BLaER1 (cell line): ENCODE measurements around the gene ARHGAP22.

Source experiments
- H3K27ac ChIP-seq: shearing (Covaris generic); formaldehyde crosslinking; 2 replicates; pipeline ENCODE4 v1.8.1; 2022
- H3K27me3 ChIP-seq: shearing (Covaris generic); formaldehyde crosslinking; 2 replicates; pipeline ENCODE4 v1.8.1; 2022
- H3K36me3 ChIP-seq: shearing (Covaris generic); formaldehyde crosslinking; 2 replicates; pipeline ENCODE4 v1.8.1; 2022
- H3K4me1 ChIP-seq: shearing (Covaris generic); formaldehyde crosslinking; 2 replicates; pipeline ENCODE4 v1.8.1; 2022
- H3K4me2 ChIP-seq: shearing (Covaris generic); formaldehyde crosslinking; 2 replicates; pipeline ENCODE4 v1.8.1; 2022
- H3K4me3 ChIP-seq: shearing (Covaris generic); formaldehyde crosslinking; 2 replicates; pipeline ENCODE4 v1.8.1; 2022
- H3K9ac ChIP-seq: shearing (Covaris generic); formaldehyde crosslinking; 2 replicates; pipeline ENCODE4 v1.8.1; 2022
- H3K9me3 ChIP-seq: shearing (Covaris generic); formaldehyde crosslinking; 2 replicates; pipeline ENCODE4 v1.8.1; 2022
- H4K20me1 ChIP-seq: shearing (Covaris generic); formaldehyde crosslinking; 2 replicates; pipeline ENCODE4 v1.8.1; 2022
- Cebpa-rat ChIP-seq: shearing (Covaris generic); IDR thresholded peaks from 2 replicates; pipeline ENCODE4 v1.8.1; 2022

The ARHGAP22 gene

DNA sequence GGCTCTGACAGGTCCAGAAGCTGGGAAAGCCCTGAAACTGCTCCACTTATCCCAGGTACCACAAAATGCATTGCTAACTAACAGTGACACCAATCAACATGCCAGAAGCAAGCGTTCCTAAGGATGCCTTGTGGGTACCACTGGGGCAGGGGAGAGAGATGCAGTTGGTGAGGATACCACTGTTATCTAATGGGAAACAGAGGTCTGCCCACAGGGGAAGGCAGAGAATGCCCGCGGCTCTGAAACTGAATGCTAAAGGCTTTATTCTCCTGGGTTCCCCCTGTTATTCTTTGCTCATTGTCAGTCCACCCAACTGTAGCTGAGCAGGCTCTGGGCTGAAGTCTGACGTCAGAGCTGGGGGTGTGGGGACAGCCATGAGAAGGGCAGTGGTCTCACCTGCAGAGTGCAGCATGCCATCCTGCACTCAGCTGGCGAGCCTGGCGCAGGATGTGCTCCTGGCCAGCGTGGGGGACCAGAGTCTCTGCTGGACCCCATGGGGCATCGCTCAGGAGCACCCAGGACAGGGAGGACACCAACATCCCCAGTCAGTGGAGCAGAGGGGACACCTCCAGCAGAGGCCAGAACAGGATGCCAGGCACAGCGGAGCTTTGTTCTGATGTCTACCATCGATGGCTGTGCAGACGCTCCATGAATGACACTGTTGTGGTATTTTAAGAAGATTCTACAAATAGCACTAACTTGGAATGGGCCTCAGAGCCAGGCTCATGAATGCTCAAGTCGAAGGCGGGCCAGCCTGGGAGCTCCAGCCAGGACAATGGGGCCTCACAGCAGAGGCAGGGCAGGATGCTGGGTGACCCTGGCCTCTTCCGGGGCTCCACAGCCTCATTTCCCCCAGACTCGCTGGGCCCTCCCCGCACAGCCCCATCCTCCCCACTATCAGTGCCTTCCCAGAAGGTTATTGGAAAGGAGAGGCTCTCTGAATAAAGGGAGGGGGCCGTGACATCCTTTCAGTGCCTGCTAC lies 95.8 kb downstream of the ARHGAP22 start:
- Histone ChIP-seq H4K20me1 (no peaks in the 10 kb centered on the region), H3K4me3 (no peak overlapping the region), H3K4me1 (peaks cover 29% of the 10 kb centered on the region), H3K27ac (no peak overlapping the region), H3K4me2 (no peak overlapping the region), H3K9ac (no peak overlapping the region), H3K27me3 (no peaks in the 10 kb centered on the region), H3K36me3 (no peaks in the 10 kb centered on the region), H3K9me3 (peaks cover 8% of the 10 kb centered on the region)
- no peak for TF ChIP-seq Cebpa-rat

DNA sequence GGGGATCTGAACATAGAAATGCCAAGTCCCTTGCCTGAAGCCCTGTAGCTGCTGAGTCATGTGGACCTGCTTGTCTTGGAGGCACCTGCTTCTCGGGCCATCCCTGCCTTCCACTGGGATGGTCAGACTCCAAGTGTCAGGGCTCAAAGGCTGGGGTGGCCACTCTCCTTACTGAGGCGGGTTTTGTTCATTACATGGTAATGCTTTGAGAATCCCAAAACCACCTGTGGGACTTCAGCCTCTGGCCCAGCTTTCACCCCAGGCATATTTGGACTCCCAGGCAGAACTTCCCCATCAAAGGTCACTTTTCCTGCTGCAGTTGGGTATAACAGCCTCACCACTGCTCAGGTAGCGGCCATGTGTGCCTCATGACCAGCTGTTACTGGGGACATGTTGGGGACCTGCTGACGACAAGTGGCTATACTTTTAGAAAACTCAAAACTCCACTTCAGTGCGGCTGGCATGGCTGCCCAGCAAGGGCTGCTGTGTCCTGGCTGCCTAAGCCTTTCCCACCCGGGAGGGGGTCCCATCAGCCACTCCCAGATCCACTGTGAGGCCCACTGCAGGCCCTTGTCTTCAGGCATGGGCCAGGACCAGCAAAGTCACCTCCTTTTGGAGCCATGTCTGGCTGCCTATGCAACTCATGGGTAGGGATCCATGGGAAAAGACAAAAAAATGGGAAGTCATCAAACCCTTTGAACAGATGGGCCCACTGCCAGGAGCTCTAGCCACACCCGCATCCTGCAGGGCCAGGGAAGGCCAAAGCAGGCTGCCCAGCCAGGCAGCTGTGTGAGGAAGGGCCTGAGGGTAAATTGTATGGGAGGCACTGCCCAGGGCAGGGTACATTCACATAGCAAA lies 96.7 kb downstream of the ARHGAP22 start:
- Histone ChIP-seq H3K27me3 (no peaks in the 10 kb centered on the region), H3K27ac (no peak overlapping the region), H4K20me1 (no peaks in the 10 kb centered on the region), H3K9ac (no peak overlapping the region), H3K4me3 (no peak overlapping the region), H3K4me1 (peaks cover 29% of the 10 kb centered on the region), H3K9me3 (peaks cover 2% of the 10 kb centered on the region; the same call in 1 of the 2 replicates), H3K4me2 (no peak overlapping the region), H3K36me3 (no peaks in the 10 kb centered on the region)
- no peak for TF ChIP-seq Cebpa-rat

DNA sequence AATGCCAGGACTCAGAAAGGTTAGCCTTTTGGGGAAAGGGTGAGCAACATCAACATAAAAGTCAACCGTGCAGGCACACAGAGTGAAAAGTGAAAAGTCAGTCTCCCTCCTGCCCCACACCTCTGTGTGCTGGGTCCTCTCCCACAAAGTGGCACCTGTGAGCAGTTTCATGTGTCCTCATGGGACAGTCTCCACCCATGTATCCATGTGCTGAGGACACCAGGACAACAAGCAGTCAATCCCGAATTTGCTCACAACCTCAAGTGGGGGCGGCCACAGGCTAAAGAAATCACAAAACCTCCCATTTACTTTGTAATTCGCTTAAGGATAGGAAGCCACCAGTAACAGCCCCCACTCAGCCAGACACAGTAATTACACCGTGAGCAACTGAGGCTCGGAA lies 97.4 kb downstream of the ARHGAP22 start:
- H4K20me1 ChIP-seq, result no peaks in the 10 kb centered on the region
- no peak overlapping the region for H3K9ac ChIP-seq
- H3K27me3 ChIP-seq, result no peaks in the 10 kb centered on the region
- no peaks in the 10 kb centered on the region for H3K9me3 ChIP-seq
- H3K27ac ChIP-seq, result no peak overlapping the region
- TF ChIP-seq Cebpa-rat, result no peak
- no peak overlapping the region for H3K4me3 ChIP-seq
- no peaks in the 10 kb centered on the region for H3K36me3 ChIP-seq
- H3K4me1 ChIP-seq, result peaks cover 29% of the 10 kb centered on the region
- H3K4me2 ChIP-seq, result no peak overlapping the region

DNA sequence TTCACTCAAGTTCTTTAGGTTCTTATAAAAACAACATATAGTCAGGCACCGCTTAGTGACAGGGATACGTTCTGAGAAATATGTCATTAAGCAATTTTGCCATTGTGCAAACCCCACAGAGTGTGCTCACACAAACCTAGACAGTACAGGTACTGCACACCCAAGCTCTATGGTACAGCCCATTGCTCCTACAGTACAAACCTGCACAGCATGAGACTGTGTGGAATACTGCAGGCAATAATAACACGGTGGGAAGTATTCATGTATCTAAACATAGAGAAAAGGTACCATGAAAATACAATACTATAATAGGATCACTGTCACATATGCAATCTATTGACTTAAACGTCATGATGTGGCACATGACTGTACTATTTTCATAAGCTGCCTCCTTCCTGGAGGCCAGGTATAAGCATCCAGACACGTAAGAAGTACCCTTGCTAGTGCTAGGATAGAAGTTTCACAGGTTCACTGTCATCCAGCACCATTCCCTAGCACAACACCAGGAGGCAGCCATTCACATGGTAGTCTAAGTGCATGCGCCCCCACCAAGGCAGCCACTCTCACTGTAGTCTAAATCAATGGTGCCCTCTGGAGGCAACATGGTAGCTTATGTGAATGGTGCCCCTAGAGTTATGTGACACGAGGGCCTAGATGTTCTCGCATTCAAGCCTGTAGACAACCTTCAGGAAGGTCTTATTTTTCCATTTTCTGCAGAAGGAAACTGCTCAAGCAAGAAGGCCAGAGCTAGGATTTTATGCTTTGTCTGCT lies 98.5 kb downstream of the ARHGAP22 start:
- Histone ChIP-seq H3K4me2 (no peak overlapping the region), H3K9me3 (no peaks in the 10 kb centered on the region), H3K27ac (no peak overlapping the region), H3K4me3 (no peak overlapping the region), H4K20me1 (no peaks in the 10 kb centered on the region), H3K36me3 (no peaks in the 10 kb centered on the region), H3K4me1 (peaks cover 18% of the 10 kb centered on the region), H3K27me3 (no peaks in the 10 kb centered on the region), H3K9ac (no peak overlapping the region)
- no peak for TF ChIP-seq Cebpa-rat

DNA sequence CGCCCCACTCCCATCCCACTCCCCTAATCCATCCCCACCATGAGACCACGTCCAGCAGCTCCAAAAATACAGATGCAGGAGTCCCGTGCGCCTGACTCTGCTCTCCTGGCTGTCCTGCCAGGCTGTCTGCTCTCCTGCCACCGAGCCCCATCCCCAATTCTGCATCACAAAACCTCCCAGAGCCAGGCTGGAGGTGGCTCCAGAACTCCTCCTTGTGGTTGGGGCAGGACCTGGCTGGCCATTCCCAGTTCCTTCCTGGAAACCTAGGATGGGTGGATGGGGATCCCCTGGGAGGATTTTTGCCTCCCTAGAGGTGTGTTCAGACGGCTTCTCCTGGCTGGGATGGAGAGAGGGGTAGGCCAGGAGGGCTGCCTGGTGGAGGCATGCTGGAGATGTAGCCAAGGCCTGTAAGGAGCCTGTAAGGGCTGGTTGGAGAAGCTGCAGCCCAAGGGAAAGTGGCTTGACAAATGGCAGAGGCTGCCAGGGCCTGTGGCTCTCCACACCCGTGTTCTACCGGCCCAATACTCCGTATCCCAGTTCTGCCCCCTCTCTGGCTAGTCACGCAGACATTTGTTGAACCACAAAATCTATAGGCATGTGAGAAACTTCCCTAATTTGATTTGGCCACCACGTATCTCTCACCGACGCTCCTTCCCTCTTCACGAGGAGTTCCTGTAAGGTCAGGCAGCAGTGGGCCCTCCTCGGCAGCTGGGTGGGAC lies 99.3 kb downstream of the ARHGAP22 start:
- Histone ChIP-seq H3K4me3 (no peak overlapping the region), H3K36me3 (no peaks in the 10 kb centered on the region), H4K20me1 (no peaks in the 10 kb centered on the region), H3K4me1 (peaks cover 15% of the 10 kb centered on the region; the same call in 1 of the 2 replicates), H3K9me3 (no peaks in the 10 kb centered on the region), H3K4me2 (no peak overlapping the region), H3K27ac (no peak overlapping the region), H3K9ac (no peak overlapping the region), H3K27me3 (no peaks in the 10 kb centered on the region)
- TF ChIP-seq Cebpa-rat, result no peak

DNA sequence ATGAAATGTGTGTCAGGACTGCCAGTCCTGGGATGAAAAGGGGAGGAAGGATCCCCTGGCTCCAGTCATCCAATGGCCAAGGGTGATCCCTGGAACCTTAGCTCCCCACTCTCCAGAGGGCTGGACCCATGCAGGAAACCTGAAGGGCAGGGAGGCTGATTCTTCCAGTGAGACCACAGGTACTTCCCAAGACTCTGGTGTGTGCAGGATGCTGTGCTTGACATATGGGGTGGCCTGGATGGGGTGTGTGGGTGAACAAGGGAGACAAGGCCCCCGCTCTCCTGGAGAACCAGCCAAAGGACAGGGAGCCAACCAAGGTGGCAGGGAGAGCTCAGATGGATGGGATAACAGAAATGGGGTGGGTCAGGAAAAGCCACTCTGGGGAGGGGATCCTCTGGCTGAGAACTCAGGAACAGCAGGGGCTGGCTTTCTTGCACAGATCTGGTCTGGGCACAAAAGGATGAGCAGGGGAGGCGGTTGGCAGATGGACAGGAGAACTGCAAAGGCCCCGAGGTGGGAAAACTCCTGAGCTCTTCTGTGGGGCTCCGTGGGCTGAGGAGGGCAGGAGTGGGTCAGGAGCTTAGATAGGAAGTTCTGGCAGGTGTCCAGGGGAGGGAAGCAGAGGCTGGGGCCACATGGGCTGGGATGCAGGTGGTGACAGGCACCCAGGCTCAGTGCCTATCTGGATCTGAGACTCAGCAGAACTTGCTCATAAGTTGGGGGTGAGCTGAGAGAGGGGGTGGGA lies 100.6 kb downstream of the ARHGAP22 start:
- no peak overlapping the region for H3K9ac ChIP-seq
- H3K36me3 ChIP-seq, result no peaks in the 10 kb centered on the region
- H3K27ac ChIP-seq, result no peak overlapping the region
- no peak for TF ChIP-seq Cebpa-rat
- H3K27me3 ChIP-seq, result no peaks in the 10 kb centered on the region
- H3K4me3 ChIP-seq, result no peak overlapping the region
- H4K20me1 ChIP-seq, result no peaks in the 10 kb centered on the region
- peaks cover 15% of the 10 kb centered on the region; the same call in 1 of the 2 replicates for H3K4me1 ChIP-seq
- no peaks in the 10 kb centered on the region for H3K9me3 ChIP-seq
- no peak overlapping the region for H3K4me2 ChIP-seq

DNA sequence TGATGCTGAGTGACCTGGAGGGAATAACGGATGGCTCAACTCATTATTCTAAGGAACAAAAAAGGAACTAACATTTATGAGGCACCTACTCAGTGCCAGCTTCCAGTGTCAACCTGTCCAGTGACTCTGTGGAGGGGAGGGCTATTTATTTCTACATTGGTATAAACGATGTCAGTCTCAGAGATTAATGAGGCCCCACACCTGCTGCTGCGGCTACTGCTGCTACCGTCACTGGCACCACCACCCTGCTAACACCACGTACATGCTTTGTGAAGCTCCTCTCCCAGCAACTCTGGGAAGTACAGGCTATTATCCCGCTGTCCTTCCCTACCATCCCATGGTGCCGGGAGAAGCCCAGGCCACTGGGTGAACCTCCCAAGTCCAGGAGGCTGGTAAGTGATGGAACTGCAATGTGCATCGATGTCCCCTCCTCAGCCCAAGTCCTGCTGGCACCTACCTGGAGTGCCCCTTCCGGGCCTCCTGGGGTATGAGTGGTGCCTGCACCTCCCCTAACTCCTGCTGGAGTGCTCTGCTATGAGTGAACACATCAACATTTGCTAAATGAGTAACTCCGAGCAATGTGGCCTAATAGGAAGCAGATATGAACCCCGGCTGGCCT lies 101.5 kb downstream of the ARHGAP22 start:
- Histone ChIP-seq H3K9ac (no peak overlapping the region), H3K4me2 (no peak overlapping the region), H3K27me3 (no peaks in the 10 kb centered on the region), H3K4me3 (no peak overlapping the region), H3K9me3 (no peaks in the 10 kb centered on the region), H4K20me1 (no peaks in the 10 kb centered on the region), H3K27ac (no peak overlapping the region), H3K4me1 (peaks cover 7% of the 10 kb centered on the region; the same call in 1 of the 2 replicates), H3K36me3 (no peaks in the 10 kb centered on the region)
- no peak for TF ChIP-seq Cebpa-rat

DNA sequence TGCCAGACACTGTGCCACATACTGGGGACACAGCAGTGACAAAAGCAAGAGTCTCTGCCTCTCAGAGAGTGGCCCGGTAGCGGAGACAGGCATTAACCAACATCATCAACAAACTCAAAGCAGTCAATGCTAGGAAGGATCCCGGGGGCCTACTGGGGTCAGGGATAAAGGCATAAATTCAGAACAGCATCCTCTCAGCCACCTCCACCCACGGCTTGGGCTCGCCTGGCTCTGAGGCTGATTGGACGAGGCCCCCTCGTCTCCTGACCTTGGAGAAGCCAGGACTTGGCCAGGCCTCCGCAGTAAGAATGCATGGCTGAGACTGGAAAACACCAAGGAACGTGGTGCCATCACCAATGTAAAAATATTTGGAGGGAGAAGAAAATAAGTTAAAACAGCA lies 102.1 kb downstream of the ARHGAP22 start:
- Histone ChIP-seq H3K4me1 (0 out of 2 replicates have a peak, but pooled peaks cover 4% of the 10 kb centered on the region), H4K20me1 (no peaks in the 10 kb centered on the region), H3K27ac (no peak overlapping the region), H3K4me2 (no peak overlapping the region), H3K9ac (no peak overlapping the region), H3K36me3 (no peaks in the 10 kb centered on the region), H3K9me3 (no peaks in the 10 kb centered on the region), H3K27me3 (no peaks in the 10 kb centered on the region), H3K4me3 (no peak overlapping the region)
- no peak for TF ChIP-seq Cebpa-rat
